ENCODE results near the gene BUB3. TPM values are rescaled to one million over a fixed set of nuclear protein-coding genes. Genes with fewer than 3 reads are reported as not detected.

BUB3 gene
- total and polyA plus RNA-seq, 2 of the 13 experiments (the other 11 are each of a cell fraction or from before 2014, with no cell fraction given), result 174 to 188 TPM

- no peak for TF ChIP-seq RBM39 (IDR thresholded peaks at IDR 0.05; ENCODE audit: low read depth, low read length, poor library complexity, severe bottlenecking)
- TF ChIP-seq MXD4 (CRISPR knock-in tag; IDR thresholded peaks at IDR 0.05), result no peak
- TF ChIP-seq MAX (IDR thresholded peaks at IDR 0.05), result no peak
- no peak for TF ChIP-seq CC2D1A (CRISPR knock-in tag; IDR thresholded peaks at IDR 0.05)
- no peak for TF ChIP-seq ZNF740 (CRISPR knock-in tag; IDR thresholded peaks at IDR 0.05)
- TF ChIP-seq THRA (CRISPR knock-in tag; IDR thresholded peaks at IDR 0.05; ENCODE audit: borderline replicate concordance), result peak; percentile 47; the same call in 1 of the 2 replicates
- TF ChIP-seq RELA (CRISPR knock-in tag; IDR thresholded peaks at IDR 0.05), result no peak
- TF ChIP-seq HINFP (CRISPR knock-in tag; IDR thresholded peaks at IDR 0.05; ENCODE audit: low read depth), result no peak
- TF ChIP-seq ZNF709 (CRISPR knock-in tag; IDR thresholded peaks at IDR 0.05), result no peak
- no peak for TF ChIP-seq NAIF1 (CRISPR knock-in tag; IDR thresholded peaks at IDR 0.05; ENCODE audit: borderline replicate concordance)
- TF ChIP-seq NBN (conservative IDR thresholded peaks at IDR 0.05), result no peak
- no peak for TF ChIP-seq SMAD3 (CRISPR knock-in tag; IDR thresholded peaks at IDR 0.05)
- TF ChIP-seq TBX3 (IDR thresholded peaks at IDR 0.05; ENCODE audit: borderline replicate concordance), result no peak
- TF ChIP-seq GPBP1L1 (CRISPR knock-in tag; IDR thresholded peaks at IDR 0.05), result no peak
- no peak for TF ChIP-seq ZSCAN22 (CRISPR knock-in tag; IDR thresholded peaks at IDR 0.05)
- no peak for TF ChIP-seq PAX8 (CRISPR knock-in tag; IDR thresholded peaks at IDR 0.05; ENCODE audit: borderline replicate concordance)
- TF ChIP-seq TRAFD1 (CRISPR knock-in tag; IDR thresholded peaks at IDR 0.05; ENCODE audit: borderline replicate concordance), result no peak
- TF ChIP-seq MTA1 (CRISPR knock-in tag; IDR thresholded peaks at IDR 0.05; ENCODE audit: borderline replicate concordance), result no peak
- 0 out of 2 replicates have a peak, but pooled peaks have one; percentile 20 for TF ChIP-seq KDM5B (CRISPR knock-in tag; IDR thresholded peaks at IDR 0.05; ENCODE audit: borderline replicate concordance)
- TF ChIP-seq ZNF607 (CRISPR knock-in tag; IDR thresholded peaks at IDR 0.05; ENCODE audit: borderline replicate concordance), result no peak
- TF ChIP-seq SMC3 (IDR thresholded peaks at IDR 0.05; ENCODE audit: low read length), result peak; percentile 49; the same call in 1 of the 2 replicates
- TF ChIP-seq RAD51 (IDR thresholded peaks at IDR 0.05; ENCODE audit: borderline replicate concordance), result no peak
- 0 out of 2 replicates have a peak, but pooled peaks have one; percentile 17 for TF ChIP-seq FOXA3 (CRISPR knock-in tag; IDR thresholded peaks at IDR 0.05)
- no peak for TF ChIP-seq ONECUT2 (CRISPR knock-in tag; IDR thresholded peaks at IDR 0.05)
Observed at GRCh38 chr10:123132576-123133477, 21.4 kb upstream of the BUB3 start (continued).

Data from HepG2 (cell line).